Ishikawa (cell line): ENCODE measurements around the gene HNF1B.

Experiments
- EP300 ChIP-seq: IDR thresholded peaks from 2 replicates; pipeline ENCODE4 v1.6.1; 2012; ENCODE audit warnings: borderline replicate concordance
- FOXM1 ChIP-seq: IDR thresholded peaks from 2 replicates; pipeline ENCODE4 v1.6.1; 2012; ENCODE audit warnings: low read depth, borderline replicate concordance
- RAD21 ChIP-seq: IDR thresholded peaks from 2 replicates; pipeline ENCODE4 v1.6.1; 2012; ENCODE audit warnings: low read depth
- YY1 ChIP-seq: IDR thresholded peaks from 2 replicates; pipeline ENCODE4 v1.6.1; 2012; ENCODE audit warnings: low read depth

- TF ChIP-seq EP300 (no peak), YY1 (no peak), FOXM1 (no peak), RAD21 (no peak)
Measured at GRCh38 chr17:37752482-37752881, 7.6 kb upstream of the HNF1B start.
